Gastroesophageal sphincter (tissue), 4 donors: Measurements from ENCODE around the gene DMD. TPM values are rescaled to one million over a fixed set of nuclear protein-coding genes. Genes with fewer than 3 reads are reported as not detected.

Source experiments
- ATAC-seq: fragments of 150-250 bp; one replicate; pipeline ENCODE4 v1.9.1; 2016; ENCODE audit warnings: mild to moderate bottlenecking, moderate library complexity
- H3K27ac ChIP-seq, 4 donors: fragments of 200-600 bp; sonication (generic) in 3 of 4; 1 replicate in 3 of 4; 2 replicates in 1 of 4; pipeline ENCODE4 v1.5.1; 2016 to 2019
- H3K27me3 ChIP-seq: fragments of 200-600 bp; sonication (generic); one replicate; pipeline ENCODE4 v1.5.1; 2019
- H3K36me3 ChIP-seq, 2 donors: fragments of 200-600 bp; sonication (generic); one replicate each; pipeline ENCODE4 v1.5.1; 2019; ENCODE audit warnings: control low read depth in 1 of 2
- H3K4me1 ChIP-seq, 3 donors: fragments of 200-600 bp; sonication (generic); 1 replicate in 2 of 3; 2 replicates in 1 of 3; pipeline ENCODE4 v1.5.1; 2016 to 2019; ENCODE audit warnings: control low read depth in 2 of 3
- H3K4me3 ChIP-seq, 2 donors: fragments of 200-600 bp; sonication (generic); one replicate each; pipeline ENCODE4 v1.5.1; 2019; ENCODE audit warnings: mild to moderate bottlenecking in 1 of 2, moderate library complexity in 1 of 2
- H3K9me3 ChIP-seq, 3 donors: fragments of 200-600 bp; sonication (generic); one replicate each; pipeline ENCODE4 v1.5.1; 2017 to 2019; ENCODE audit warnings: control low read depth in 2 of 3
- CTCF ChIP-seq, 4 experiments: fragments of 200-600 bp in 2 of 4; fragments of 450-650 bp in 2 of 4; sonication (generic) in 1 of 4; IDR thresholded peaks; one replicate each; pipeline ENCODE4 v1.5.1; 2017 to 2019; ENCODE audit warnings: antibody characterized with exemption in 4 of 4, mild to moderate bottlenecking in 2 of 4, moderate library complexity in 2 of 4
- EP300 ChIP-seq: sonication (generic); formaldehyde crosslinking; IDR thresholded peaks from one replicate; pipeline ENCODE4 v1.6.1; 2017; ENCODE audit warnings: antibody characterized with exemption, mild to moderate bottlenecking
- POLR2A ChIP-seq, 2 donors: fragments of 450-650 bp; IDR thresholded peaks; one replicate each; pipeline ENCODE4 v1.6.1; 2017; ENCODE audit warnings: antibody characterized with exemption in 2 of 2, mild to moderate bottlenecking in 2 of 2, moderate library complexity in 1 of 2
- POLR2AphosphoS5 ChIP-seq: sonication (generic); formaldehyde crosslinking; IDR thresholded peaks from one replicate; pipeline ENCODE4 v1.6.1; 2017; ENCODE audit warnings: antibody characterized with exemption
- WGBS, 2 donors: methylation state at CpG; one replicate each; pipeline ENCODE4 v1.1.5; 2018; ENCODE audit warnings: low coverage in 1 of 2; 5-methylcytosine and 5-hydroxymethylcytosine counted together
- total RNA-seq, 4 donors: library from RNA; depleted of rRNA; stranded (reverse); fragments of >200 nt; gene quantifications; one replicate each; pipeline ENCODE4 v1.1.0, GENCODE V29; 2016

Gene DMD
- total RNA-seq, 4 donors from 2014 or later = 111 to 225 (median 183) TPM

- ATAC-seq = no peak
- H3K4me3 ChIP-seq = no peak overlapping the region
Measured at GRCh38 chrX:32572644-32573043, 638.7 kb downstream of the DMD start.

GRCh38 chrX:32571579-32571978 lies 639.8 kb downstream of the DMD start:
- Histone ChIP-seq H3K36me3 (no peaks in the 10 kb centered on the region), H3K4me1 (no peaks in the 10 kb centered on the region), H3K9me3 (no peaks in the 10 kb centered on the region), H3K27me3 (no peaks in the 10 kb centered on the region), H3K27ac (no peak overlapping the region), H3K4me3 (no peak overlapping the region)
- 23 to 32% methylated on average over 1 to 2 of the region's 2 CpGs for WGBS, 2 donors
- no peak for TF ChIP-seq EP300
- no peak for TF ChIP-seq POLR2AphosphoS5
- no peak for TF ChIP-seq CTCF (IDR thresholded peaks at IDR 0.05)
- TF ChIP-seq POLR2A (IDR thresholded peaks at IDR 0.05) = no peak
- ATAC-seq = no peak

More at GRCh38 chrX:32572644-32573043, 638.7 kb downstream of the DMD start:
- Histone ChIP-seq H3K36me3 (no peaks in the 10 kb centered on the region), H3K27me3 (no peaks in the 10 kb centered on the region), H3K9me3 (no peaks in the 10 kb centered on the region), H3K4me1 (no peaks in the 10 kb centered on the region), H3K27ac (no peak overlapping the region)
- 100% methylated on average over 1 of the region's 2 CpGs for WGBS, 2 donors
- no peak for TF ChIP-seq EP300
- no peak for TF ChIP-seq CTCF (IDR thresholded peaks at IDR 0.05)
- no peak for TF ChIP-seq POLR2A (IDR thresholded peaks at IDR 0.05)
- no peak for TF ChIP-seq POLR2AphosphoS5

GRCh38 chrX:32562261-32562660 lies 649.1 kb downstream of the DMD start:
- Histone ChIP-seq H3K27ac (no peak overlapping the region), H3K9me3 (no peaks in the 10 kb centered on the region), H3K27me3 (no peaks in the 10 kb centered on the region), H3K4me3 (no peak overlapping the region), H3K36me3 (no peaks in the 10 kb centered on the region), H3K4me1 (no peaks in the 10 kb centered on the region)
- TF ChIP-seq EP300 (no peak), CTCF (IDR thresholded peaks at IDR 0.05) (no peak), POLR2AphosphoS5 (no peak)
- ATAC-seq = no peak
- 81% methylated on average over 4 of the region's 4 CpGs for WGBS, 2 donors

GRCh38 chrX:32545101-32545500 lies 666.2 kb downstream of the DMD start:
- no peak for ATAC-seq
- WGBS, 2 donors = 56 to 100% methylated on average over 1 of the region's 1 CpG
- H3K9me3 ChIP-seq = no peaks in the 10 kb centered on the region

More at GRCh38 chrX:32545101-32545500, 666.2 kb downstream of the DMD start:
- Histone ChIP-seq H3K27ac (no peak overlapping the region), H3K36me3 (no peaks in the 10 kb centered on the region), H3K4me3 (no peak overlapping the region), H3K27me3 (no peaks in the 10 kb centered on the region), H3K4me1 (no peaks in the 10 kb centered on the region)
- TF ChIP-seq POLR2A (IDR thresholded peaks at IDR 0.05) (no peak), CTCF (IDR thresholded peaks at IDR 0.05) (no peak), EP300 (no peak), POLR2AphosphoS5 (no peak)
